ENCODE data around the gene ARHGAP10. TPM values are rescaled to one million over a fixed set of nuclear protein-coding genes. Genes with fewer than 3 reads are reported as not detected.

The ARHGAP10 gene
- total RNA-seq, 1 experiment from 2014 or later, result 36.6 TPM

- Histone ChIP-seq H3K27me3 (replicated peaks; ENCODE audit: control insufficient read depth, insufficient read depth, low read length) (no peaks in the 10 kb centered on the region), H3K4me3 (ENCODE audit: low read depth, low read length) (no peak overlapping the region), H3K4me1 (no peaks in the 10 kb centered on the region), H3K36me3 (ENCODE audit: control insufficient read depth, insufficient read depth, low read length) (no peaks in the 10 kb centered on the region), H3K9me3 (no peaks in the 10 kb centered on the region)
- no peak overlapping the region for H3K4me3 Mint-ChIP-seq (ENCODE audit: unreplicated experiment)
- intact Hi-C loops (cut with micrococcal nuclease; ENCODE audit: unreplicated experiment), result no loop called here
- no peaks in the 10 kb centered on the region for H3K27me3 Mint-ChIP-seq (ENCODE audit: insufficient read depth, unreplicated experiment)
- DNase-seq, result no peak
- H3K4me1 Mint-ChIP-seq (ENCODE audit: low read depth, unreplicated experiment), result no peaks in the 10 kb centered on the region
- H3K9me3 Mint-ChIP-seq (ENCODE audit: unreplicated experiment), result no peaks in the 10 kb centered on the region
- no peak for TF ChIP-seq CTCF (IDR thresholded peaks at IDR 0.05; ENCODE audit: insufficient read depth in 1 of 2, low read depth in 1 of 2, low read length in 1 of 2, severe bottlenecking in 1 of 2, unreplicated experiment in 1 of 2)
- no peak overlapping the region for H3K27ac Mint-ChIP-seq (ENCODE audit: unreplicated experiment)
- ChIA-PET CTCF (no interaction called here), POLR2A (no interaction called here)
- no TSS peak for BruUV-seq (replicated peaks)
- H3K36me3 Mint-ChIP-seq (ENCODE audit: insufficient read depth, unreplicated experiment), result peaks cover 16% of the 10 kb centered on the region
Observed at GRCh38 chr4:147821555-147821954, 89.7 kb downstream of the ARHGAP10 start.

GRCh38 chr4:147822128-147822527 is 90.2 kb downstream of the ARHGAP10 start:
- ChIA-PET CTCF (no interaction called here), POLR2A (no interaction called here)
- no peaks in the 10 kb centered on the region for H3K9me3 ChIP-seq
- H3K4me1 ChIP-seq, result no peaks in the 10 kb centered on the region
- Mint-ChIP-seq H3K27ac (ENCODE audit: unreplicated experiment) (no peak overlapping the region), H3K27me3 (ENCODE audit: insufficient read depth, unreplicated experiment) (no peaks in the 10 kb centered on the region), H3K4me1 (ENCODE audit: low read depth, unreplicated experiment) (no peaks in the 10 kb centered on the region), H3K9me3 (ENCODE audit: unreplicated experiment) (no peaks in the 10 kb centered on the region), H3K36me3 (ENCODE audit: insufficient read depth, unreplicated experiment) (peaks cover 16% of the 10 kb centered on the region), H3K4me3 (ENCODE audit: unreplicated experiment) (no peak overlapping the region)
- no TSS peak for BruUV-seq (replicated peaks)
- DNase-seq, result no peak
- TF ChIP-seq CTCF (IDR thresholded peaks at IDR 0.05; ENCODE audit: insufficient read depth in 1 of 2, low read depth in 1 of 2, low read length in 1 of 2, severe bottlenecking in 1 of 2, unreplicated experiment in 1 of 2), result no peak
- intact Hi-C loops (cut with micrococcal nuclease; ENCODE audit: unreplicated experiment), result no loop called here
- H3K27me3 ChIP-seq (replicated peaks; ENCODE audit: control insufficient read depth, insufficient read depth, low read length), result no peaks in the 10 kb centered on the region
- H3K4me3 ChIP-seq (ENCODE audit: low read depth, low read length), result no peak overlapping the region
- no peaks in the 10 kb centered on the region for H3K36me3 ChIP-seq (ENCODE audit: control insufficient read depth, insufficient read depth, low read length)

- Histone ChIP-seq H3K4me3 (ENCODE audit: low read depth, low read length) (no peak overlapping the region), H3K4me1 (no peaks in the 10 kb centered on the region), H3K9me3 (no peaks in the 10 kb centered on the region), H3K27me3 (replicated peaks; ENCODE audit: control insufficient read depth, insufficient read depth, low read length) (no peaks in the 10 kb centered on the region), H3K36me3 (ENCODE audit: control insufficient read depth, insufficient read depth, low read length) (no peaks in the 10 kb centered on the region)
- no TSS peak for BruUV-seq (replicated peaks)
- no peak overlapping the region for H3K27ac Mint-ChIP-seq (ENCODE audit: unreplicated experiment)
- no peaks in the 10 kb centered on the region for H3K9me3 Mint-ChIP-seq (ENCODE audit: unreplicated experiment)
- H3K4me1 Mint-ChIP-seq (ENCODE audit: low read depth, unreplicated experiment), result no peaks in the 10 kb centered on the region
- intact Hi-C loops (cut with micrococcal nuclease; ENCODE audit: unreplicated experiment), result no loop called here
- H3K27me3 Mint-ChIP-seq (ENCODE audit: insufficient read depth, unreplicated experiment), result no peaks in the 10 kb centered on the region
- no peak for DNase-seq
- H3K36me3 Mint-ChIP-seq (ENCODE audit: insufficient read depth, unreplicated experiment), result peaks cover 16% of the 10 kb centered on the region
- TF ChIP-seq CTCF (IDR thresholded peaks at IDR 0.05; ENCODE audit: insufficient read depth in 1 of 2, low read depth in 1 of 2, low read length in 1 of 2, severe bottlenecking in 1 of 2, unreplicated experiment in 1 of 2), result no peak
- CTCF ChIA-PET, result no interaction called here
- H3K4me3 Mint-ChIP-seq (ENCODE audit: unreplicated experiment), result no peak overlapping the region
- POLR2A ChIA-PET, result no interaction called here
Observed at GRCh38 chr4:147823130-147823529, 91.2 kb downstream of the ARHGAP10 start.
